Astrocyte of the cerebellum (primary cell): ENCODE measurements around the gene HTT.

Experiments used
- DNase-seq: peaks from one replicate; pipeline ENCODE4 v3.0.0-alpha.2; 2011; ENCODE audit warnings: low read depth
- H3K4me3 ChIP-seq: 2 replicates; pipeline ENCODE4 v1.5.1; 2011; ENCODE audit warnings: mild to moderate bottlenecking, low read depth, low read length, moderate library complexity
- in situ Hi-C: cut with HindIII; loops from 2 replicates; pipeline ENCODE4 v1.10.0; 2017; ENCODE audit warnings: low sequenced_read_pairs
- TF ChIP-seq, protein P1 (sequence below): IDR thresholded peaks from 2 replicates; pipeline ENCODE4 v1.5.1; 2012; ENCODE audit warnings: low read length, low read depth, moderate library complexity, mild to moderate bottlenecking; ENCODE audit errors: missing control alignments

Gene HTT

GRCh38 chr4:3291411-3291968 lies 217.0 kb downstream of the HTT start:
- in situ Hi-C loops: no loop called here
- TF ChIP-seq, protein P1, sequence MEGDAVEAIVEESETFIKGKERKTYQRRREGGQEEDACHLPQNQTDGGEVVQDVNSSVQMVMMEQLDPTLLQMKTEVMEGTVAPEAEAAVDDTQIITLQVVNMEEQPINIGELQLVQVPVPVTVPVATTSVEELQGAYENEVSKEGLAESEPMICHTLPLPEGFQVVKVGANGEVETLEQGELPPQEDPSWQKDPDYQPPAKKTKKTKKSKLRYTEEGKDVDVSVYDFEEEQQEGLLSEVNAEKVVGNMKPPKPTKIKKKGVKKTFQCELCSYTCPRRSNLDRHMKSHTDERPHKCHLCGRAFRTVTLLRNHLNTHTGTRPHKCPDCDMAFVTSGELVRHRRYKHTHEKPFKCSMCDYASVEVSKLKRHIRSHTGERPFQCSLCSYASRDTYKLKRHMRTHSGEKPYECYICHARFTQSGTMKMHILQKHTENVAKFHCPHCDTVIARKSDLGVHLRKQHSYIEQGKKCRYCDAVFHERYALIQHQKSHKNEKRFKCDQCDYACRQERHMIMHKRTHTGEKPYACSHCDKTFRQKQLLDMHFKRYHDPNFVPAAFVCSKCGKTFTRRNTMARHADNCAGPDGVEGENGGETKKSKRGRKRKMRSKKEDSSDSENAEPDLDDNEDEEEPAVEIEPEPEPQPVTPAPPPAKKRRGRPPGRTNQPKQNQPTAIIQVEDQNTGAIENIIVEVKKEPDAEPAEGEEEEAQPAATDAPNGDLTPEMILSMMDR: no peak
- no peak for DNase-seq
- H3K4me3 ChIP-seq: peak overlapping the region; percentile 70

DNA sequence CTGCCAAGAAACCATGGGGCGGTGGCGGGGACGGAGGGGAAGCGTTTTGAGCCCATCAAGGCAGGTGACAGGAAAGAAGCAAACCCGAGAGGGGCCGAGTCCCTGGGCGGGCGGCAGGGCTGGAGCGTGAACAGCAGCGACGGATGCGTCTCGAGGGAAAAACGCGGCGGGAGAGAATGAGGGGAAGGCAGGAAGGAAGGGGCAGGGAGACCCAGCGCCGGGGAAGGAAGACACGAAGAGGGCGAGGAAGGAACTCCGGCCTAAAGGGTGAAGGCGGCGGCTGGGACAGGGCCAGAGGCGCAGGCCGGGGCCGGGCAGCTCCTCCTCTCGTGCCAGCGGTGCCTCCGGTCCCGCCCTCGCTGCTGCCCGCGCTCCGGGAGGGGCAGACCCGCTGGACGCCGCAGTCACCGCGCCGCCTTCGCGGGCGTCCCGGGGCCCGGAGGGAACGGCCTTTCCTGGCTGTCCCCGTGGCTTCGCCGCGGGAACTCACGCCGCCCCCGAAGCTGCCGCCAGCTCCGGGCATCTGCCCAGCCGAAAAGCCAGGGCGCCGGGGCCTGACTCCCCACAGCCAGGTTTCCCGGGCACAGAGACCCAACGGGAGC lies 217.6 kb downstream of the HTT start:
- DNase-seq: no peak
- in situ Hi-C loops: no loop called here
- TF ChIP-seq, protein P1: no peak
- H3K4me3 ChIP-seq: peak overlapping the region; percentile 70

DNA sequence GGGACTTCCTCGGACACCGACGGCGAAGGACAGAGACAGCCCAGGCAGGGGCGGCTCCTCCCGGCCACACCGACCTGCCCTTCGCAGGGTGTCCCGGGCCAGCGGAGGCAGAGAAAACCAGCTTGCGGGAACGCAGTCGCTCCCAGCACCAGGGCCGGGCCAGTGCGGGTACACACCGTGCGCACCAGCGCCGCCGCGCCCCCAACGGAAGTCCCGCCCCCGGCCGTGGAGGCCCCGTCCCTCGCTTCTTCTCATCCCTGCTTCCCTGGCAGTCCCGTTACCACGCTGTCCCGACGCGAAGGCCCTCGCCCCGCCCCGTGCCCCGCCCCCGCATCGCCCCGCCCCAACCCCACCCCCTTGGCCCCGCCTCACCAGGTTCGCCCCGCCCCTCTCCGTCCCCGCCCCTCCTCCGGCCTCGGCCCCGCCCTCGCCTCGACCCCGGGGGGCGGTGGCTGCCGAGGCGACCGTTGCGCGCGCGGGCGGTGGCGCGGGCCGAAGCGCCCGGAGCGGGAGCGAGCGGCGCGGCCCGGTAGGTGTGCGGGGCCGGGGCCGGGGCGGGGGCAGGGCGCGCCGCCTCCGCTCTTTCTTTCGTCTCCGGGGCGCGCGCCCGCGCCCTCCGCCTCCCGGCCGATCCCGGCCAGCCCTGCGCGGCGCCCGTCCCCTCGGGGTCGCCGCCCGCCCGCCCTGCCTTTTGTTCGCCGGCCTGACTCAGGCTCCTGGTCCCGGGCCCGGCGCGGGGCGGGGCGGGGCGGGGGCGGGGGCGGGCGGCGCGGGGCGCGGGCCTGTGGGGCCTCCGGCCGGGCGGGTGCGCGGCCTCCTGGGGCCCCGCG lies 218.3 kb downstream of the HTT start, which contains the start of gene RGS12:
RGS12 (plus strand) TSS at position 451 of the 830 bp plus-strand sequence. CDS start 23,150 bp downstream, outside the sequence.
- TF ChIP-seq, protein P1: no peak
- in situ Hi-C loops: no loop called here
- DNase-seq: peak; percentile 83
- peak within 1 kb of the TSS; percentile 70 for H3K4me3 ChIP-seq
